Liver (tissue), 3 donors: Measurements from ENCODE around the gene MOB3B.

Experiments used
- CTCF ChIP-seq: fragments of 150-350 bp; IDR thresholded peaks from 2 replicates; pipeline ENCODE4 v1.5.1; 2017; ENCODE audit warnings: improper control_type of control experiment, low read depth, low read length; ENCODE audit not compliant: missing input control
- GABPA ChIP-seq, 2 donors: IDR thresholded peaks in 1 of 2; conservative IDR thresholded peaks in 1 of 2; 2 replicates each; pipeline ENCODE4 v1.6.1; 2016; ENCODE audit warnings: antibody characterized with exemption in 2 of 2, mild to moderate bottlenecking in 1 of 2, moderate library complexity in 1 of 2
- SP1 ChIP-seq: IDR thresholded peaks from 2 replicates; pipeline ENCODE4 v1.6.1; 2018; ENCODE audit warnings: antibody characterized with exemption, mild to moderate bottlenecking
- TF ChIP-seq, protein P1 (sequence below): IDR thresholded peaks from 2 replicates; pipeline ENCODE4 v1.6.1; 2016; ENCODE audit warnings: antibody characterized with exemption
- donor health status: healthy.
- donor health status: healthy.

GRCh38 chr9:27462434-27462833 is 67.2 kb downstream of the MOB3B start:
- TF ChIP-seq GABPA (IDR thresholded peaks at IDR 0.05 in 1 of 2, conservative IDR thresholded peaks at IDR 0.05 in 1 of 2) (no peak), CTCF (no peak), SP1 (no peak)
- TF ChIP-seq, protein P1, sequence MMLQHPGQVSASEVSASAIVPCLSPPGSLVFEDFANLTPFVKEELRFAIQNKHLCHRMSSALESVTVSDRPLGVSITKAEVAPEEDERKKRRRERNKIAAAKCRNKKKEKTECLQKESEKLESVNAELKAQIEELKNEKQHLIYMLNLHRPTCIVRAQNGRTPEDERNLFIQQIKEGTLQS = no peak
